Islet of Langerhans (tissue), 1 donor: ENCODE results near the gene HPCAL1.

Source experiments
- FAIRE-seq: peaks from one replicate; lab custom pipeline; 2011; peaks lifted over from hg19 to GRCh38; lab: Jason Lieb, UNC

Gene HPCAL1

GRCh38 chr2:10269711-10270610 lies 32.7 kb upstream of the HPCAL1 start:
- FAIRE-seq, result no peak

DNA sequence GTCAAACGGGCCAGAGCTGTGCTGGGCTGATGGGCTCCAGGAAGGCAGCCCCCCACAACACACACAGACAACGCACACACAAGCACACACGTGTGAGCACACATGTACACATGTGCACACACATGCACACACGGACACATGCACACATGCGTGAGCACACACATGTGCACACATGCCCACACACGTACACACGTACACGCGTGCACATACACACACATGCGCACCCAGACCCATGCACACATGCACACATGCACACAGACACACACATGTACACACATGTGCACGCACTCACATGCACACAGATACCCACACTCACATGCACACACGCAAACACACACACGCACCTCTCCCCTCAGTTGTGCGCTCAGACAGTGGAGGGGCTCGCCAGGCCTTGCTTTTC lies 31.2 kb upstream of the HPCAL1 start:
- FAIRE-seq, result no peak

DNA sequence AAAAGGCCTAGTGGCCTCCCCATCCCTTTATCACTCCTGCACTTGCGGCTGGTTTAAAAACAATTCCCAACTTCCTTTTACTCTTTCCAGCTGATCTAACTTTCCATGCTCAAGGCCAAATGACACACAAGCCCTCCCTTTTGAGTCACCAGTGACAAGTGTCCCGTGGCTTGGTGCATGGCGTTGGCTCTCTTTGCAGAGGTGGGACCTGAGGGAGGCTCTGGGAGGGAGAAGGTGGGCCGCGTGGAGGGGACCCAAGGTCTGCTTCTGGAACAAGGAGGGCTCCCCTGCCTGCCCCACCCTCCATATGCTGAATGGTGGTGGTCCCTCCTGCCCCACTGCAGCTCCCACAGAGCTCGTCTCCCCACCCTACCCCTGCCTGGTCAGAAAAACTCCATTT lies 30.8 kb upstream of the HPCAL1 start:
- no peak for FAIRE-seq

DNA sequence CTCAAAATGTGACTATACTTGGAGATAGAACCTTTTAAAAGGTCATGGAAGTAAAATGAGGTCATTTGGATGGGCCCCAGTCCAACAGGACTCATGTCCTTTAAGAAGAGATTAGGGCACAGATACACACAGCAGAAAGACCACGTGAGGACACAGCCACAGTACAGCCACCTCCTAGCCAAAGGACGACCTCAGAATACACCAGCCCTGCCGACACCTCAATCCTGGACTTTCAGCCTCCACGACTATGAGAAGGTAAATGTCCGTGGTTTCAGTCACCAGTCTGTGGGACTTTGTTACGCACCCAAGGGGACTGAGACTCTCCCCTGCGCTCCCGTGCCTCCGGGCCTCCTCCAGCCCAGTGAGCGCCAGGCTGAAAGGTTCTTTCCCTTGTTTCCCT lies 30.2 kb upstream of the HPCAL1 start:
- FAIRE-seq, result no peak

GRCh38 chr2:10273215-10274175 lies 29.2 kb upstream of the HPCAL1 start:
- FAIRE-seq, result no peak

DNA sequence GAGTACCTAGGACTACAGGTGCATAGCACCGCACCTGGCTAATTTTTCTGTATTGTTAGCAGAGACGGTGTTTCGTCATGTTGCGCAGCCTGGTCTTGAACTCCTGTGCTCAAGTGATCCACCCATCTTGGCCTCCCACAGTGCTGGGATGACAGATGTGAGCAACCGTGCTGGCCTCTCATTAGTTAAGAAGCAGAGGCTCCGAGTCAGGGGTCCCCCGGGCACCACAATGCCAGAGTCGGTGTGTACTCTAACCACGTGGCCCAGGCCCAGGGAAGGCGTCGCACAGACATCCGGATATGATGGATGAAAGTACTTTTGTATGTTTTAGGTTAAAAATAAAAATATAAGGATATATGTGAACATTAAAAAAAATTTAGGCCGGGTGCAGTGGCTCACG lies 28.3 kb upstream of the HPCAL1 start:
- FAIRE-seq, result no peak

DNA sequence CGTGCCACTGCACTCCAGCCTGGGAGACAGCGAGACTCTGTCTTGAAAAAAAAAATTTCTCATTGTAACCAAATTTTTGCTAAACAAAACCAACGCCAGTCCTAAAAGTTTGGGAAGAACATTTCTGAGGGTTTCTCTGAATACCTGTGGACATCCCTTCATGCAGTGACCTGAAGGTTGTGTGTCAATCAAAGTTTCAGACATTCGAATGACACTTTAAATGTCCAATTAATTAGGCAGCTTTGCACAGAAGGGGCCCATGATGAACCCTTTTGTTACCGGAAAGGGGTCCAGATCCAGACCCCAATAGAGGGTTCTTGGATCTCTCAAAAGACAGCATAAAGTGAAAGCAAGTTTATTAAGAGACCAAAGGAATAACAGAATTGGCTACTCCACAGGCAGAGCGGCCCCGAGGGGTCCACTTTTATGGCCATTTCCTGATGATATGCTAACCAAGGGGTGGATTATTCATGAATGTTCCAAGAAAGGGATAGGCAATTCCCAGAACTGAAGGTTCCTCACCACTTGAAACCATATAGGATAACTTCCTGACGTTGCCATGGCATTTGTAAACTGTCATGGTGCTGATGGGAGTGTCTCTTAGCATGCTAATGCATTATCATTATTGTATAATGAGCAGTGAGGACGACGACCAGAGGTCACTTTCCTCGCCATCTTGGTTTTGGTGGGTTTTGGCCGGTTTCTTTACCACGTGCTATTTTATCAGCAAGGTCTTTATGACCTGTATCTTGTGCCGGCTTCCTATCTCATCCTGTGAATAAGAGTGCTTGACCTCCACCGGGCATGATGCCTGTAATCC lies 27.5 kb upstream of the HPCAL1 start:
- FAIRE-seq, result no peak

GRCh38 chr2:10276481-10277292 lies 26.0 kb upstream of the HPCAL1 start:
- FAIRE-seq, result no peak

DNA sequence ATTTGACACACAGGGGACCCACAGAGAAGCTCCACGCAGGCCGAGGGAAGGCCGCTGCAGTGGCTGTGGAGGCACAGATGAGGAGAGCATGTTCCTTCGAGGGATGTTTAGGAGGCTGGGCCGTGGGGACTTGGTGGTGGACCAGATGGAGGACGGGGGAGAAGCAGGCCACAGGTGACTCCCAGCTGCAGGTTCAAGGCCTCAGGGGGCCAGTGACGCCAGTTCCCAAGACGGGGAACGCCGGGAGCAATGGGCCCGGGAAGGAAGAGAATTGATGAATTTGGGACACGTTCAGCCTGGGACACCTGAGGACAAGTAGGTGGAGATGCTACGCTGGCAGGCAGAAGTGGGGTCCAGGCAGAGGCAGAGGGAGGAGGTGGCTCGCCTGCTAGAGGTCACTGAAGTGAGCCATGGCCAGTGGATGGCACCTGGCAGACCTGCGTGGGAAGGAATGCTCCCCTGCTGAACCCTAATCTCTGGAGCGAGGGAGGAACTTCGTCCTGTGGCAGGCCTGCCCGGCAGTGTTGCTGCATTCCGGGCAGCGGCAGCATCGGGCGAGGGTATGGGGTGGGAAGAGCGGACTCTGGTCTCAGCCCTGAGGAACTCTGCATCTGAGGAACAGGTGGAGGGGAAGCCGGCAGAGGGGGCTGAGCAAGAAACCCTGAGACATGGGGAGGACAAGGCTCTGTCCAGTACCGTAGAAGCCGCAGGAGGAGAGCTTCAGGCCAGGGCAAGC lies 25.2 kb upstream of the HPCAL1 start:
- FAIRE-seq, result no peak

- FAIRE-seq, result no peak
These were observed 24.5 kb upstream of the HPCAL1 start for GRCh38 chr2:10278029-10278762.

- no peak for FAIRE-seq
These were observed 23.8 kb upstream of the HPCAL1 start for GRCh38 chr2:10278763-10279471.

DNA sequence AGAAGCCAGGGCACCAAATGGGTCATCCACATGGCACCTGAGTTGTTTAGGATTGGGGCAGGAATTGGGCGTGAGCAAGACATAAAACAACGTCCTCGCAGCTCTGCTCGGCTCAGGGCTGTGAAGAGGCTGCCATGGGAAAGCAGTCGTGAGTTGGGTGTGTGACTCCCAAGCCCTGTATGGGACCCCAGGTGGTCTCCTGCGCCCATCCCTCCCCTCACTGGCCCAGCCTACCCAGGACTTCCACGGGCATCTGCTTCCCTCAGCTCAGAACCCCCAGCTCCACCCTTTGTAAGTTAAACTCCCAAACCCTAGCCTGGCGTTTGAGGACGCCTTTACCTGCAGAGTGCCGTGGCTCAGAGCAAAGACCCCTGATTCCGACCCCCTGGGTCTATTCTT lies 23.2 kb upstream of the HPCAL1 start:
- FAIRE-seq, result no peak

DNA sequence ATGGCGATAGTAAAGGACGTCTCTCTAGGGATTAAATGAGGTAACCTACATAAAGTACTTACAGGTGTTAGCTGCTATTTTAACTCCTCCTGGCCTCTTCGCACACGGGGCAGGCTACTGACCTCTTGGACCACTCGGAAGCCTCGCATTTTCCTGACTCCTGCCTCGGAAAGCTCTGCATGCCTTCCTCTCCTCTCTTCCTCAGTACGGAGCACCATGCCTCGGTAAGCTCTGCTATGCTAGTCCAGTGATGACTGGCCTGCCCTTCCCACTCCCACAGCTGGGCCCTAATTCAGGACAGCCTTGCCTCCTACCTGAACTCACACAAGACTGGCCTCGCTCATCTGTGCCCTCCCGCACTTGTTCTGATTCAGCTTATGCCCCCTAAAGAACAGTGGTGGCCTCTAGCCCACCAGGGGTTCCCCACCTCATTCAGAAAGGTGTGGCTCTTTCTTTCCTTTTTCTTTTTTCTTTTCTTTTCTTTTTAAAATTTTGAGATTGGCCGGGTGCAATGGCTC lies 22.7 kb upstream of the HPCAL1 start:
- FAIRE-seq, result no peak

DNA sequence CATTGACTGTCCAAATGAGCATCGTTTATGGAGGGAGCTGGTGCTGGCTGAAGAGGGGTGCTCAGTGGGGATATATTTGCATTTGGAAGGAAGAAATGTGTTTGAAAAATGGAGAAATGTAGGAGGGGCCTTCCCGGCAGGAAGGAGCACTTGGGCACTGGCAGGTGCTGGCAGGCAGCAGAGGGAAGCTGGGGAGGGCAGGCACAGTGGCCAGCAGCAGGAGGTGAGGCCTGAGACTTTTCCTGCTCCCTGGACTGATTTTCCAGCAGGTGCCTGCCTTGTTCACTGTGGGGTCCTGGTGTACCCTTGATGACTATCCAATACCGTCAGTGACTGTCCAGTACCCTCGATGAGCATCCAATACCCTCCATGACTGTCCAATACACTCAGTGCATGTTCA lies 20.8 kb upstream of the HPCAL1 start:
- FAIRE-seq, result no peak

DNA sequence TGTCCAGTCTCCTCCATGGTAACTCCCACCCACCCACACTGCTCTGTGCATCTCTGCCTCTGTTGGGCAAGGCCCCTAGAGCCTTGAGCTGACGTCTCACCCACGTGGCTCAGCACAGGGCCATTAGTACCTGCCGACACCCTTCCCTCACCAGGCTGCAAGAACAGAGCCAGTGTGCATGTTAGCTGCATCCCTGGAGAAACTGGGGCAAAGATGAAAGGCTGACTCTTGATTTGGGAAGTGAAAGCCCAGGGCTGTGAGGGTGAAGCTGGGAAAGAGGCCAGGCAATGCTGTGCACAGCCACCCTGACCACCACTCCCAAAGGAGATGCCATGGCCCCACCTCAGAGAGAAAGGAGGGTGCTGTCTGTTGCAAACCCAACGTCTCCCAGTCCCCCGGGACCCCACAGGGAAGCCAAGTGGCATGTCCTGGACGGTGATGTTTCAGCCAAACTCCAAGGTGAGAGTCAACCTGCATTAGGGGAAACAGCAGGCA lies 20.0 kb upstream of the HPCAL1 start:
- no peak for FAIRE-seq

DNA sequence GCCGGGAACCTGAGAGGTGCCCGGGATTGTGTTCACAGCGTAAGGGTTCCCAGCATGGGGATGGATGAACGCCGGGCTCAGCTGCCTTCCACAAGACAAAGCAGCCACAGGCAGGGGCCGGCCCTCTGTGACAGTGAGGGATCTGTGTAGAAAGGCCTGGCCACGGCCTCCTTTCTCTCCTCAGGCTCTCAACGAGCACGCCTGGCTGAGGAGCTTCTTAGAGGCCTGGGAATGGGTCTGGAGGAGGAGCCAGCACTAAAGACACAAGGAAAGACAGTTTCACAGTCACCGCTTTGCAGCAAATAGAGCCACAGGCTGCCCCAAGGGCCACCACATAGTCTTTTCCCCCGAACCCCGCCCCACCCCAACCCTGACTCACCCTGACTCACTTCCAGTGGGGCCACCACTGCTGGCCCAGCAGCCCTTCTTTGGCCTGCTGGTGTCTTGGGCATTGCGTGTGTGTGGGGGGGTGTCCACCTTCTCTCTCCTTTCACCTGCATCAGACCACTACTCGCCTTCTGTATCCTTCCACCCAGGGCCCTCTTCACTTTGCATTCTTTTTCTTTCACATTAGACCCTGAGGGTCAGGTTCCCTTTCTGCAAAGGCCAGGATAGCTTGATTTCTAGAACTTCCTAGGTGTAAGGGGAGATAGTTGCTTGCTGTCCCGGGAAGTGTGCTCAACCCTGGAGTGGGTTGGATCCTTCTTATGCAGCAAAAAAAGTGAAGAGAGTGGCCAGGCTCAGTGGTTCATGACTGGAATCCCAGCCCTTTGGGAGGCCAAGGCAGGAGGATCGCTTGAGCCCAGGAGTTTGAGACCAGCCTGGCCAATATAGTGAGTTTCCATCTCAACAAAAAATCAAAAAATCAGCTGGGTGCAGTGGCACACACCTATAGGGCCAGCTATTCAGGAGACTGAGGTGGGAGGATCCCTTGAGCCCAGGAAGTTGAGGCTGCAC lies 19.3 kb upstream of the HPCAL1 start:
- no peak for FAIRE-seq

DNA sequence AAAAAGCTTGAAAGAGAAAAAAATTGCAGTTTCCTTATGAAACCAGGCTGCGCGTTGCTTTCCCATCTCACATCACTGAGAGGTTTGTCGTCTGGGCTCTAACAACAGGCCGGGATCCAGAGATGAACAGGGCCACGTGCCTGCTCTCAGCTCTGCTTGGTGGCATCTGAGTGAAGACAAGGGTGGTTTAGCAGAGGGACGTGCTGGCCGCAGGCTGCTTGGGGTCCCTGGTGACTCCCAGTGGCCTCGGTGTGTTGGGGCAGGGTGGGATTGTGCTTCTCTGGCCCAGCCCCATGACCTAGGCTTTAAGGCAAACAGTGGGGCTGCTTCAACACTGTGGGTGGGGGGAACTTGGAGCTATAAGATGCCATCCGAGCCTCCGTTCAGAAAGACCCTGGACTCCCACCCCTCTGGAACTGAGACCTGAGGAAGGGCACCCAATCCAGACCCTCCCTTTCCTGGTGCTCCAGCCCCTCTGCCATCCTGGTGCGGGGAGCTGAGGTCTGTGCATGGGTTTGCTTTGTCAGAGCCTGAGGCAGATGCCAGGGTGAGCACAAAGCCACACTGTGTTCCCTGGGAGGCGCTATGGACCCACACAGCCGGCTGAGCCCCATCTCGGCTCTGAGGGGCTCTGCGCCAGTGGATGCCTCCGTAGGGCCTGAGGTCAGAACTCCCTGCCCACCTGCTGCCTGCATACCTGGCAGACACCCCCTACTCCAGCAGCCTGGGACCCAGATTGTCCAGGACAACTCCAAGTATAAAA lies 18.4 kb upstream of the HPCAL1 start:
- FAIRE-seq, result no peak
